Cardiac muscle cell (in vitro differentiated cells and primary cell): Measurements from ENCODE around the gene ESX1. TPM values are rescaled to one million over a fixed set of nuclear protein-coding genes. Genes with fewer than 3 reads are reported as not detected.

Experiments
- DNase-seq, 2 donors: peaks; one replicate each; pipeline versions ENCODE4 v3.0.0 to v3.0.0-alpha.2; 2010 to 2017; ENCODE audit warnings: low read depth in 1 of 2, low spot score in 1 of 2
- H3K27ac ChIP-seq: fragments of 200-600 bp; sonication (generic); 2 replicates; pipeline ENCODE4 v1.5.1; 2016
- H3K27me3 ChIP-seq: fragments of 200-600 bp; sonication (generic); 2 replicates; pipeline ENCODE4 v1.6.0; 2016; ENCODE audit warnings: control low read depth
- H3K36me3 ChIP-seq: fragments of 200-600 bp; sonication (generic); 2 replicates; pipeline ENCODE4 v1.5.1; 2016; ENCODE audit warnings: control low read depth
- H3K4me1 ChIP-seq: fragments of 200-600 bp; sonication (generic); 2 replicates; pipeline ENCODE4 v1.8.1; 2017; ENCODE audit warnings: low read depth, mild to moderate bottlenecking, mixed run types
- H3K4me3 ChIP-seq: fragments of 200-600 bp; sonication (generic); 2 replicates; pipeline ENCODE4 v1.5.1; 2016; ENCODE audit warnings: mild to moderate bottlenecking
- H3K9me3 ChIP-seq: fragments of 200-600 bp; sonication (generic); 2 replicates; pipeline ENCODE4 v1.5.1; 2017; ENCODE audit warnings: low read depth, mild to moderate bottlenecking, control low read depth
- CTCF ChIP-seq: IDR thresholded peaks from 2 replicates; pipeline ENCODE4 v1.5.1; 2012; ENCODE audit warnings: low read depth, mild to moderate bottlenecking, low read length
- polyA plus RNA-seq: library from polyadenylated mRNA; unstranded; fragments of >200 nt; fragmentation: Nextera tagmentation; extraction: Ambion mirVana; gene quantifications from 2 replicates; pipeline ENCODE4 v1.2.1, GENCODE V29; 2016
- total RNA-seq: library from RNA; depleted of rRNA; stranded (reverse); fragments of >200 nt; gene quantifications from 2 replicates; pipeline ENCODE4 v1.2.3, GENCODE V29; 2016

Gene ESX1
- total and polyA plus RNA-seq, 2 experiments from 2014 or later = not detected

- no peak for DNase-seq
- H3K27me3 ChIP-seq = peaks cover 62% of the 10 kb centered on the region
- no peak for TF ChIP-seq CTCF
- no peak overlapping the region for H3K4me3 ChIP-seq
- no peak overlapping the region for H3K27ac ChIP-seq
- H3K36me3 ChIP-seq = no peaks in the 10 kb centered on the region
- no peaks in the 10 kb centered on the region for H3K4me1 ChIP-seq
- no peaks in the 10 kb centered on the region for H3K9me3 ChIP-seq
These were observed 29.8 kb upstream of the ESX1 start for GRCh38 chrX:104284507-104284906.

GRCh38 chrX:104282166-104282725 lies 27.5 kb upstream of the ESX1 start:
- H3K9me3 ChIP-seq = no peaks in the 10 kb centered on the region
- H3K27ac ChIP-seq = no peak overlapping the region
- H3K4me1 ChIP-seq = no peaks in the 10 kb centered on the region
- no peak overlapping the region for H3K4me3 ChIP-seq
- peaks cover 50% of the 10 kb centered on the region for H3K27me3 ChIP-seq
- no peaks in the 10 kb centered on the region for H3K36me3 ChIP-seq
- DNase-seq = no peak
- no peak for TF ChIP-seq CTCF

GRCh38 chrX:104281564-104281963 lies 26.8 kb upstream of the ESX1 start:
- Histone ChIP-seq H3K36me3 (no peaks in the 10 kb centered on the region), H3K9me3 (no peaks in the 10 kb centered on the region), H3K27ac (no peak overlapping the region), H3K4me1 (no peaks in the 10 kb centered on the region), H3K27me3 (peaks cover 44% of the 10 kb centered on the region), H3K4me3 (no peak overlapping the region)
- no peak for TF ChIP-seq CTCF
- DNase-seq = no peak

GRCh38 chrX:104280609-104281008 lies 25.9 kb upstream of the ESX1 start:
- no peaks in the 10 kb centered on the region for H3K4me1 ChIP-seq
- H3K27ac ChIP-seq = no peak overlapping the region
- peaks cover 34% of the 10 kb centered on the region for H3K27me3 ChIP-seq
- TF ChIP-seq CTCF = no peak
- H3K9me3 ChIP-seq = no peaks in the 10 kb centered on the region
- H3K36me3 ChIP-seq = no peaks in the 10 kb centered on the region
- DNase-seq = no peak
- H3K4me3 ChIP-seq = no peak overlapping the region

- H3K4me1 ChIP-seq = no peaks in the 10 kb centered on the region
- peaks cover 81% of the 10 kb centered on the region for H3K27me3 ChIP-seq
- TF ChIP-seq CTCF = peak; percentile 67
- peak; percentile 46 to 59 for DNase-seq
- no peak overlapping the region for H3K4me3 ChIP-seq
- no peaks in the 10 kb centered on the region for H3K9me3 ChIP-seq
- H3K36me3 ChIP-seq = no peaks in the 10 kb centered on the region
- no peak overlapping the region for H3K27ac ChIP-seq
These were observed 16.3 kb upstream of the ESX1 start for GRCh38 chrX:104270916-104271512.

GRCh38 chrX:104270212-104270611 lies 15.5 kb upstream of the ESX1 start:
- Histone ChIP-seq H3K4me3 (no peak overlapping the region), H3K9me3 (no peaks in the 10 kb centered on the region), H3K27me3 (peaks cover 83% of the 10 kb centered on the region), H3K4me1 (no peaks in the 10 kb centered on the region), H3K36me3 (no peaks in the 10 kb centered on the region), H3K27ac (no peak overlapping the region)
- no peak for DNase-seq
- TF ChIP-seq CTCF = no peak
